ENCODE results near the gene FREM3.
A peak's percentile ranks its signal among the peaks of the same experiment; 100 is the strongest.
"Not testable (repeated sequence)": the region's sequence is repeated elsewhere in the genome, so short reads cannot be mapped to it uniquely, and the experiment has no call there.

FREM3 gene

DNA sequence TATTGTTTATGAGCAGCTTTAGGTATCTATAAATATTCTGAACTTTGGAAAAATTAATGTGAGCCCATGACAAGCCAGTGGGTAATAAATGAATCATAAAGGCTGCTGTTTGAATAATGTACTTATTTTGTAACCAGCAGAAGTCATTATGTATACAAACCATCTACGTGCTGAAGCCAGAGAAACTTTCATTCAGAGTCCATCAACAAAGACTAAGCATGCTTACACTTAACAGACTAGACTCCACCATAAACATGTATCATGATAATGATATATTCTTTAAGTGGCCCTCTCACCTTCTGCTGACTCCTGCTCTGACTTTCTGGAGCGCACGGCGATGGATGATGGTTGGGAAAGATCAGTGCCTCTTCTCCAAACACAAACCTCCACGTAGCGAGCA lies 114.9 kb downstream of the FREM3 start:
- no peak for DNase-seq (ENCODE audit: low read depth, low spot score)

DNA sequence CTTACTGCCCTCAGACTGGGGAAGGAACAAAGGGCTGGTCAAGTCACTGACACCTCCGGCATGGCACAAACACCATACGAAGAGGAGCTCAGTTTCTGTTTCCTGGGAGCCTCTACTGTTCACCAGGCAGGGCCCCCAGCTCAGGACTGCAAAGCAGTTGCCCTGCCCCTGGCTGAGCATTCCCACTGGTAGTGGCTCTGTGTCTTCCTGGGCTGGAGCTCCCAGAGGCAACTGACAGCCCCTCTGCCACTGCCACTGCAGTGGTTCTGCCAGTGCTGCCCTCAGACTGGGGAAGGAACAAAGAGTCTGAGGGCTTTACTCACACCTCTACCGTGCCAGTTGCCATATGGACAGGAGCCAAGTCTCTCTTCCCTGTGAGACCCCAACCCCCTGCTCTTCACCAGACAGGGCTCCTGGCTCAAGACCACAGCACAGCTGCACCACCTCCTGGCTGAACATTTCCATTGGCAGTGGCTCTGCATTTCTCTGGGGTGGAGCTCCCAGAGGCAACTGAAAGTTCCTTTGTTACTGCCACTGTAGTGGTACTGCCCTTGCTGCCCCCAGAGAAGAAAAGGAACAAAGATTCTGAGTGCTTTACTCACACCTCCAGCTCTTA lies 119.0 kb downstream of the FREM3 start:
- no peak for DNase-seq (ENCODE audit: low read depth, low spot score)

DNA sequence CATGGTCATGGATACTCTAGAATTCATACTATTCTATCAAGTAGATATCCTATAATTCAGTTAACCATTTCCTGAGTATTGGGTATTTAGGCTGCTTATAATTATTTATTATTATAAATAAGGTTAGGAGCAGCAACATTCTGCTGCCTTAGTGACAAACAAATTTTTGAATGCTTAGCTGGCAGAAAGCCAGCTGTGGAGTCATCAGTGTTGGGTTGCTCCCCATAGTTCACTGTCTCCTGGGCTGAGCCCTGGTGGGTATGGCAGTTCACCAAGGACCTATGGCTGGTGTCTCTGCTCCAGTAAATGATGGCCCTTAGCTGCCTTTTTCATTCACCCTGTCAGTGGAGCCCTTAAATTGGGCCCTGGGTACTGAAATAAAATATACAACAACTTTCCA lies 125.1 kb downstream of the FREM3 start:
- DNase-seq (ENCODE audit: low read depth, low spot score): no peak

DNA sequence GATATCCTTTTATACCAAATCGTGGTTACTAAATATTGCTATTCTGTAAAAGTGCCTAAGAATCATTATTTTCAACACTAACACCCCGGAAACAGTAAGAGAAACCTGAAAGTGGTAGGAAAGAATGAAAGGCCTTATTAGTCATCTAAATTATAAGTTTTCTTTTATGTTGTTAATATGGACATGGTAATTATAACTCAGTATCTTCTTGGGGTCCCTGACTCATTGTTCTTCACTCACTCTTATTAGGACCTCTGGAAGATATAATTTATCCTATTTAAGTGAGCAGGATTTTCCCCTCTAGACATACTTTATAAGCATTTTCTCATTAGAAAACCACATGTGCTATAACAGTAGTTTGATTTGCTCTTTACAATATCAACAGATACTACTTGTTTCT lies 136.0 kb downstream of the FREM3 start:
- DNase-seq (ENCODE audit: low read depth, low spot score): no peak

DNA sequence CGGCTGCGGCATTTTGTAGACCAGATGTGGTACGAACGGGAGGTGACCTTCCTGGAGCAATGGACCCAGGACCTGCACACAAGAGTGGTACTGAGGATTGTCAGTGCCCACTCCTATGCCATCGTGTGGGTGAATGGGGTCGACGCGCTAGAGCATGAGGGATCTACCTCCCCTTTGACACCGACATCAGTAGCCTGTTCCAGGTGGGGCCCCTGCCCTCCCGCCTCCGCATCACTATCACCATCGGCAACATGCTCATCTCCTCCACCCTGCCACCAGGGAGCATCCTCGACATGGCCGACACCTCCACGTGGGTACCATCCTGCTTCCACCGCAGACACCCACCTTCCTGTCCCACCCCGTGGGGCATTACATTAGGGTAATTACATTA lies 140.7 kb downstream of the FREM3 start:
- no peak for DNase-seq (ENCODE audit: low read depth, low spot score)

DNA sequence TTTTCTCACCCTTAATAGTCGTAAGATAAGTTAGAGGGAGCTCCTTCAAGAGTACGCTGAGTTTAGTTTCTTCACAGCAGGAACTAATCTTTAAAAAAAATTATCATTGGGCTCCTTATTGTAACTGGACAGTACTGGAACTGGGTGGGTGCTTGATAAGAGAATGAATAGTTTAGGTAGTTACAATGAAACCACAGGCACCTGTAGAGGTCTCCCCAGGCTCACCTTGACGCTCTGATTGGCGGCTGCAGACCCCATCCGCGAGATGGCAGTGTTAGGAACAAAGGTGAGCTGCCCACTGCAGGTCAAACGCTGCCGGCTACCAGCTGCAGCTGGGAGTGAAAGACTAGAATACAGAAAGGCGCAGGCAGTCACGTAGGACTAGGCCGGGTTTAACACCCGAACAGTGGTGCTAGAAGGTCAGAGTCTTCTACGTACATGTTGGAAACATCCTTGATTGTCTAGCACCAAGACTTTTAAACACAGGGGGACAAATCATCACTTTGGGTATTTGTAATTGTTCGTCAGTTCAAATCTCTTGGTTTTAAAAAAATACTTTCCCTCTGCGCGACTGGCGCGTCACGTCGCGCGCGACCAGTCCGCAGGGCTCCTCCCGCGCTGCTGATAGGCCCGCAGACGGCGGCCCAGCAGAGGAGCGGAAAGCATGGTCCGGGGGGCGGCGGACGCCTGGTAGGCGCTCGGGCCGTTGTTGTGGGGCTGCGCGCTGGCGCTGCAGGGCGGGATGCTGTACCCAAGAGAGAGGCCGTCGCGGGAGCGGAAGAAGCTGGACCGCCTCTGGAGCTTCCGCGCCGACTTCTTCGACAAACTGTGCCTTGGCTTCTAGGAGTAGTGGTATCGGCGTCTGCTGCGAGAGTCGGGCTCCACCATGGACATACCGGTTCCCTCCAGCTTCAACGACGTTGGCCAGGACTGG lies 141.4 kb downstream of the FREM3 start:
- DNase-seq (ENCODE audit: low read depth, low spot score): peak; percentile 13

DNA sequence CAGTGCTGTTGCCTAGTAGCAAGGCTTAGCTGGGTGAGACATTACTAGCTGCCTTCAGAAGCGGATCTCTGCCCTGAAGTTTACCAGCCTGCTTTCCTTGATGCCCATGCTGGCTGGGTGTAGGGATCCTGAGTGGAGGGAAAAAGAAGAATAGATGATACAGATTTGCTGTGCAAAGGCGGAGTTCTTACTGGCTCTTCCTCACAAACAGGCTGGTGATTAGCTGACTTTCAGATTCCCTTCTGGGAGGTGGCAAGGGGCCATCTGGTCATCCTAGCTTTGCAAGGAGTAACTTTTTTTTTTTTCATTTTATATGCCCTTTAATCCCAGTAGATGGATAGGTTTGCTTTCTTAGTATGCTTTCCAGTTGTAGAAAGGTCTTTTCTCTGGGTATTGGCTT lies 142.2 kb downstream of the FREM3 start:
- DNase-seq (ENCODE audit: low read depth, low spot score): no peak

DNA sequence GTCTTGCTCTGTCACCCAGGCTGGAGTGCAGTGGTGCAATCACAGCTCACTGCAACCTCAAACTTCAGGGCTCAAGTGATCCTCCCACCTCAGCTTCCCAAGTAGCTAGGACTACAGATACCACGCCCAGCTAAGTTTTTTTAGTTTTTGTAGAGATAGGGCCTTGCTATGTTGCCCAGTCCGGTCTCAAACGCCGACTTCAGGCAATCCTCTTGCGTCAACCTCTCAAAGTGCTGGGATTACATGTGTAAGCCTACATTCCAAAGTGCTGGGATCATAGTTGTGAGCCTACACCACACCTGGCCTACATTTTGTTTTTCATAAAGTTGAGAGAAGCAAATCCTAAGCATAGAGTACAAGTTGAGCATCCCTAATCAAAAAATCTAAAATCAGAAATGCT lies 144.8 kb downstream of the FREM3 start:
- DNase-seq (ENCODE audit: low read depth, low spot score): no peak

DNA sequence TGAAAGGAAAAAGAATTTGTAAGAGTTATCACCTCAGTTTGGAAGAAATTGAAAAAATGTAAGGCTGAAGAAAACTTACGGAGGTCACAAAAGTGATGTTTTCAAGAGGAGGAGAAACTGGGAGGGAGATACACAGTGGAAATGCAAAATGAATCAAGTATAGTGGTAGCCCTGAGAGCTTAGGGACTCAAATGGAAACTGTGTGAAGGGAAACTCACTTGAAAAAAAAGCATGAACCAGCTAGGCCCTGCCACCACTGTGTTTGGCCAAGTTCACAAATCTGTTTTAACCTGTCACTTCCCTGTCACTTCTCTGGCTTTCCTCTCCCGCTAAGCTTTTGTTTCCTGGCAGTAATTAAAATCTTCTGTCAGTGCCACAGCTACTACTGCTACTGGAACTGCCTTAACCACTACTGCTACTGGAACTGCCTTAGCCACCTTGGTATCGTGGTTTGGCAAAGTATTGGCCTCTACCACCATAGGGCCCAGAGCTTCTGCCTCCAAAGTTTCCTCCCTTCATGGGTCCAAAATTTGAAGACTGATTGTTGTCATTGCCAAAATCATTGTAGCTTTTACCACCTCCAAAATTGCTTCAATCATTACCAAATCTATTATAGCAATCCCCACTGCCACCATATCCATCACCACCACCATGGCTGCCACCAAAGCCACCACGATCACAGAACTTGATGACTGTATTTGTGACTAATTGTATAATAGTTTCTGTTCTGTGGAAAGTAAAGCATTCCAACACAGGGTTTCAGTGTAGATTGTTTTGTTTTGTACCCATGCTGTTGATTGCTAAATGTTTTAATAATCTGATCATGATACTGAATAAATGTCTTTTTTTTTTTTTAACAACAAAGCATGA lies 145.5 kb downstream of the FREM3 start:
- DNase-seq (ENCODE audit: low read depth, low spot score): no peak

DNA sequence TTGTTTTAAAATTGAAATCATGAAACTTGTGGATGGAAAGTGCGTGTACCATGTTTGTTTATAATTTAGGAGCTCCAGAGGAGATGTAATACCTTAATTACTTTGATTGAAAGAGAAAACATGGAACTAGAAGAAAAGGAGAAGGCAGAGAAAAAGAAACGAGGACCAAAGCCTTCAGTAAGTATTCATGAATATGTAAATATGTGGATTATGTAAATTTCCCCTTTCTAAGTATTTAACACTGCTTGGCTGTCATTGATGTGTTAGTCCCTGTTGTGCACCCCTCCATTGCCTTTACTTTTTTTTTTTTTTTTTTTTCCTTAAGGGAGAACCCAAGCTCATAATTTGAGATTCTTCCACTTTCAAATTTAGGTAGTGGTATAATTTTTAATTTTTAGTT lies 150.5 kb downstream of the FREM3 start:
- no peak for DNase-seq (ENCODE audit: low read depth, low spot score)

DNA sequence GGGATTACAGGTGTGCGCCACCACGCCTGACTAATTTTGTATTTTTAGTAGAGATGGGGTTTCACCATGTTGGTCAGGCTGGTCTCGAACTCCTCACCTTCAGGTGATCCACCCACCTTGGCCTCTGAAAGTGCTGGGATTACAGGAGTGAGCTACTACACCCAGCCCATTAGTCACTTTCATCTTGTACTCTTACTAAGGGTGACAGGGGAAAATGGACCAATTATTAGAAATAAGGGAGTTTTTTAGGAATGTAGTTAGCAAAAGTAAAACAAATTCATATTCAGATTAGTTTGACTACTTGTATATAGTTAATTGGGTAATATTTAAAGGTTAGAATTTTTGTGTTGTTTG lies 160.8 kb downstream of the FREM3 start:
- no peak for DNase-seq (ENCODE audit: low read depth, low spot score)

DNA sequence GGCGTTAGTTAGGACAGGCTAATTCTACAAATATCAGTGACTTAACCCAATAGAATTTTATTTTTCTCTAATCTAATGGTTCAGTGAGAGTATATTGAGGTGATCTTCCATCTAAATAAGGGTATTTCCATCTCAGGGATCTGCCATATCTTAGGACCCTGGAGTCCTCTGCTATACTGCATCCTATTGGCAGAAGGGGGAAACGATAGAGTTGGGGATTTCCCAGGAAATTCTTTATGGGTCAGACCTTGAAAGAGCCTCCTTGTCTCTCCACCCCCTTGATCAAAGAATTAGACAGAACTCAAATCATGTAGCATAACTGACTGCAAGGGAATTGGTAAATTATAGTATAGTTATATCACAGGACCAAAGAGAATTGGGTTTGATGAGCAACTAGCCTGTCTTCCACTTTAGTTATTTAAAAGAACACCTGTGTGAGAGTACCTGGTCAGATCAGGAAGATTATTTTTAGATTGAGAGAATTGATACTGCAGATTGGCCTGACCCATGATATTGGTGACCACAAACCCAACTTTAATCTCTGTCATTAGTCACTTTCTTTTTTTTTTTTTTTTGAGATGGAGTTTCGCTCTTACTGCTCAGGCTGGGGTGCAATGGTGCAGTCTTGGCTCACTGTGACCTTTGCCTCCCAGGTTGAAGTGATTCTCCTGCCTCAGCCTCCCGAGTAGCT lies 161.4 kb downstream of the FREM3 start:
- DNase-seq (ENCODE audit: low read depth, low spot score): no peak

DNA sequence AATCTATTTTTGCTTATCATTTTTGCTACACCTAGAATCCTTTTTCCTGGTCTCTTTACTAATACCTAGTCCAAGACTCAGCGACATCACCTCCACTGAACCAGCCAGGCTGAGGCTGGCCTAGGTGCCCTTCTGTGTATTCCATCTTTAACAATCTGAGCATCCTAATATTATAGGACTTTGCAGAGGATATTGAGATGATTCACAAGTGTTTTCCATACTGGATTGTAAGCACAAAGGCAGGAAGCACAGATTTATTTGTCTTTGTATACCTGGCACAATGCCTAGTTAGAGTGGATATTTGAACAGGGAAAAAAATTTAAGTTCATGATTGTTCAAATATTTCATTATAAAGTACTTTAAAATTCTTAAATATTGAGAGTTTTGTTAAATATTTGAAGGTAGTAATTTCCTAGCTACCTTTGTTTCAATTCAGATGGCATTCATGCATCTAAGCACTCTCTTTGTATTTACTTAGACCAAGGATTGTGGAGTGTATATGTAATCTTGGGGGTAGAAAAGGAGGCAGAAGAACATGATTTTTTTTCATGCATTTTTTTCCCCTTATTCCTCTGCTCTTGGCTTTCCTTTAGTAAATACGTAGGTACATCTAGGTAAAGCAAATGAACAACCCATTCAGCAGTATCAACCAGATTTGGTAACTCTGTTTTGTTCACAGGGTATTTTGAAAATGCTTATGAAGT lies 168.5 kb downstream of the FREM3 start:
- DNase-seq (ENCODE audit: low read depth, low spot score): no peak

DNA sequence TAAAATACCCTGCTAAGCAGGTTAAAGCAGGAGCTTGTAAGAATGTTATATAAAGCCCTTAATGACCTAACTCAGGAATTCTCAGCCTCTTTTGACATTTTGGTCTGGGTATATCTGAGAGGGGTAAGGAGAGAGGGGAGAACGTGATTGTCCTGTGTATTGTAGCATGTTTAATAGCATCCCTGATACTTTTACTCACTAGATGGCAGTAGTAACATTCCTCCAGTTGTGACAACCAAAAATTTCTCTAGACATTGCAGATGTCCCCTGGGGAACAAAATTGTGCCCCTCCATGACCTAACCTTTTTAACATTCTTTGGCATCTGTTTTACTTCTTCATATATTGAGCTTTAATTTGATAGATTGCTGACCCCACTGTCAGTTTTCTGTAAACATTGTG lies 169.1 kb downstream of the FREM3 start:
- no peak for DNase-seq (ENCODE audit: low read depth, low spot score)

DNA sequence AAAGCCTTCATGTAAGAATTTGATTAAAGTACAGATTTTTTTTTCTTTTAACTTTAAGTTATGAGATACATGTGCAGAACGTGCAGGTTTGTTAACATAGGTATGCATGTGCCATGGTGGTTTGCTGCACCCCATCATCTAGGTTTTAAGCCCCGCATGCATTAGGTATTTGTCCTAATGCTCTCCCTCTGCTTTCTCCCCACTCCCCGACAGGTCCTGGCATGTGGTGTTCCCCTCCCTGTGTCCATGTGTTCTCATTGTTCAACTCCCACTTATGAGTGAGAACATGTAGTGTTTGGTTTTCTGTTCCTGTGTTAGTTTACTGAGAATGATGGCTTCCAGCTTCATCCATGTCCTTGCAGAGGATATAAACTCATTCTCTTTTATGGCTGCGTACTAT lies 172.4 kb downstream of the FREM3 start:
- DNase-seq (ENCODE audit: low read depth, low spot score): not testable (repeated sequence)
